Caco-2 (cell line): ENCODE results near the gene BBOX1. TPM values are rescaled to one million over a fixed set of nuclear protein-coding genes. Genes with fewer than 3 reads are reported as not detected.

Experiments used
- BruUV-seq: library from RNA; stranded (reverse); fragments of 400-500 nt; replicated peaks from 2 replicates; lab custom pipeline; 2021; lab: Mats Ljungman, UMichigan
- CTCF ChIA-PET: fragments of 300-600 bp; sonication (Branson Sonifier 250); formaldehyde crosslinking; loops from one replicate; lab custom pipeline; 2022; ENCODE audit warnings: antibody characterized with exemption; lab: Charles Lee
- POLR2A ChIA-PET: fragments of 300-600 bp; sonication (Branson Sonifier 250); formaldehyde crosslinking; loops from one replicate; lab custom pipeline; 2022; ENCODE audit warnings: antibody characterized with exemption; lab: Charles Lee
- DNase-seq, 2 experiments: peaks; one replicate each; pipeline versions ENCODE4 v3.0.0 to v3.0.0-alpha.2; 2020 to 2022
- H3K27me3 ChIP-seq: replicated peaks from 2 replicates; pipeline ENCODE4 v1.6.0; 2011; ENCODE audit warnings: low read length; ENCODE audit not compliant: control insufficient read depth, insufficient read depth
- H3K36me3 ChIP-seq: 2 replicates; pipeline ENCODE4 v1.5.1; 2011; ENCODE audit warnings: low read length; ENCODE audit not compliant: control insufficient read depth, insufficient read depth
- H3K4me1 ChIP-seq: fragments of 250-450 bp; sonication (Bioruptor Pico); 2 replicates; pipeline ENCODE4 v1.5.1; 2020; ENCODE audit warnings: mild to moderate bottlenecking
- H3K4me3 ChIP-seq: 2 replicates; pipeline ENCODE4 v1.5.1; 2011; ENCODE audit warnings: low read depth, mild to moderate bottlenecking, control low read depth, low read length
- H3K9me3 ChIP-seq: fragments of 250-450 bp; sonication (Bioruptor Pico); 2 replicates; pipeline ENCODE4 v1.5.1; 2020; ENCODE audit warnings: mild to moderate bottlenecking, moderate library complexity
- H3K27ac Mint-ChIP-seq: one replicate; pipeline ENCODE4 v1.8.0; 2022; ENCODE audit warnings: mixed read lengths; ENCODE audit not compliant: unreplicated experiment
- H3K27me3 Mint-ChIP-seq: one replicate; pipeline ENCODE4 v1.8.0; 2022; ENCODE audit warnings: mixed read lengths; ENCODE audit not compliant: insufficient read depth, unreplicated experiment
- H3K36me3 Mint-ChIP-seq: one replicate; pipeline ENCODE4 v1.8.0; 2022; ENCODE audit warnings: mild to moderate bottlenecking, mixed read lengths; ENCODE audit not compliant: insufficient read depth, unreplicated experiment
- H3K4me1 Mint-ChIP-seq: one replicate; pipeline ENCODE4 v1.8.0; 2022; ENCODE audit warnings: low read depth, mixed read lengths; ENCODE audit not compliant: unreplicated experiment
- H3K4me3 Mint-ChIP-seq: one replicate; pipeline ENCODE4 v1.8.0; 2022; ENCODE audit warnings: mild to moderate bottlenecking, moderate library complexity, mixed read lengths; ENCODE audit not compliant: unreplicated experiment
- H3K9me3 Mint-ChIP-seq: one replicate; pipeline ENCODE4 v1.8.0; 2022; ENCODE audit warnings: mixed read lengths; ENCODE audit not compliant: unreplicated experiment
- intact Hi-C: fragments of 100-400 bp; cut with micrococcal nuclease; formaldehyde crosslinking; loops from one replicate; pipeline ENCODE4 v1.10.0; 2022; ENCODE audit not compliant: unreplicated experiment
- total RNA-seq: library from RNA; stranded (reverse); gene quantifications from 2 replicates; pipeline ENCODE4 v1.2.3, GENCODE V29; 2022
- TF ChIP-seq, protein P1 (sequence below), 2 experiments: fragments of 200-600 bp in 1 of 2; IDR thresholded peaks; 1 replicate in 1 of 2; 2 replicates in 1 of 2; pipeline versions ENCODE4 v1.5.1 to v1.8.0; 2011 to 2022; ENCODE audit warnings: antibody characterized with exemption in 1 of 2, control low read depth in 1 of 2, inconsistent platforms in 1 of 2, low read depth in 1 of 2, low read length in 1 of 2, mild to moderate bottlenecking in 1 of 2, moderate library complexity in 1 of 2; ENCODE audit not compliant: insufficient read depth in 1 of 2, severe bottlenecking in 1 of 2, unreplicated experiment in 1 of 2

BBOX1 gene
- total RNA-seq, 1 experiment from 2014 or later, result not detected

DNA sequence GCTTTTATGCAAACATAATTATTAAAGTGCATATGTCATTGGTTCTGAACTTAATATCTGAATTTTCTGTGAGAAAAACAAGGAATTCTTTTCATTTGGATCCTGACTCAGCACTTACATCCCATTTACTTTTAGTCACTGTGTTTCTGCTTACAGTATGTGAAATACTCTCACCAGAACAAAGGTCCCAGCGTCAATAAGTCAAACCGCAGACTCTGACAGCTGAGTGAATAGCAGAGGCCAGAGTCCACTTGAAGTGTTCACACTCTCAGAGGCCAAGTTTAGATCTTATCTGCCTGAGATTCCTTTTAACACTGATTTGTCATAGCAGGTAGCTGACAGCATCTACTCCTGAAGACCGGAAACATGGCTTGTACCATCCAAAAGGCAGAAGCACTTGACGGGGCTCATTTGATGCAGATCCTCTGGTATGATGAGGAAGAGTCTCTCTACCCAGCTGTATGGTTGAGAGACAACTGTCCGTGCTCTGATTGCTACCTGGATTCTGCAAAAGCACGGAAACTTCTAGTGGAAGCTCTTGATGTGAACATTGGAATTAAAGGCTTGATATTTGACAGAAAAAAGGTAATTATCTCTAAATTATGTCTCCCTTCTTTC lies 14.6 kb downstream of the BBOX1 start:
- Mint-ChIP-seq H3K4me3 (no peak overlapping the region), H3K27me3 (no peaks in the 10 kb centered on the region), H3K4me1 (peaks cover 6% of the 10 kb centered on the region), H3K27ac (no peak overlapping the region), H3K9me3 (no peaks in the 10 kb centered on the region), H3K36me3 (no peaks in the 10 kb centered on the region)
- CTCF ChIA-PET, result interaction anchor here (0.7 kb wide), 1 partner anchor 430 kb away, joined by 3 read pairs; no protein-coding TSS in a partner anchor
- DNase-seq, result peak; percentile 60 to 68
- peaks cover 4% of the 10 kb centered on the region; the same call in 1 of the 2 replicates for H3K4me1 ChIP-seq
- intact Hi-C loops, result no loop called here
- BruUV-seq, result no TSS peak
- no peak overlapping the region for H3K4me3 ChIP-seq
- H3K9me3 ChIP-seq, result no peaks in the 10 kb centered on the region
- H3K36me3 ChIP-seq, result no peaks in the 10 kb centered on the region
- H3K27me3 ChIP-seq, result no peaks in the 10 kb centered on the region
- TF ChIP-seq, protein P1, sequence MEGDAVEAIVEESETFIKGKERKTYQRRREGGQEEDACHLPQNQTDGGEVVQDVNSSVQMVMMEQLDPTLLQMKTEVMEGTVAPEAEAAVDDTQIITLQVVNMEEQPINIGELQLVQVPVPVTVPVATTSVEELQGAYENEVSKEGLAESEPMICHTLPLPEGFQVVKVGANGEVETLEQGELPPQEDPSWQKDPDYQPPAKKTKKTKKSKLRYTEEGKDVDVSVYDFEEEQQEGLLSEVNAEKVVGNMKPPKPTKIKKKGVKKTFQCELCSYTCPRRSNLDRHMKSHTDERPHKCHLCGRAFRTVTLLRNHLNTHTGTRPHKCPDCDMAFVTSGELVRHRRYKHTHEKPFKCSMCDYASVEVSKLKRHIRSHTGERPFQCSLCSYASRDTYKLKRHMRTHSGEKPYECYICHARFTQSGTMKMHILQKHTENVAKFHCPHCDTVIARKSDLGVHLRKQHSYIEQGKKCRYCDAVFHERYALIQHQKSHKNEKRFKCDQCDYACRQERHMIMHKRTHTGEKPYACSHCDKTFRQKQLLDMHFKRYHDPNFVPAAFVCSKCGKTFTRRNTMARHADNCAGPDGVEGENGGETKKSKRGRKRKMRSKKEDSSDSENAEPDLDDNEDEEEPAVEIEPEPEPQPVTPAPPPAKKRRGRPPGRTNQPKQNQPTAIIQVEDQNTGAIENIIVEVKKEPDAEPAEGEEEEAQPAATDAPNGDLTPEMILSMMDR (IDR thresholded peaks at IDR 0.05; ENCODE audit: insufficient read depth in 1 of 2, low read depth in 1 of 2, low read length in 1 of 2, severe bottlenecking in 1 of 2, unreplicated experiment in 1 of 2), result no peak
- POLR2A ChIA-PET, result no interaction called here

DNA sequence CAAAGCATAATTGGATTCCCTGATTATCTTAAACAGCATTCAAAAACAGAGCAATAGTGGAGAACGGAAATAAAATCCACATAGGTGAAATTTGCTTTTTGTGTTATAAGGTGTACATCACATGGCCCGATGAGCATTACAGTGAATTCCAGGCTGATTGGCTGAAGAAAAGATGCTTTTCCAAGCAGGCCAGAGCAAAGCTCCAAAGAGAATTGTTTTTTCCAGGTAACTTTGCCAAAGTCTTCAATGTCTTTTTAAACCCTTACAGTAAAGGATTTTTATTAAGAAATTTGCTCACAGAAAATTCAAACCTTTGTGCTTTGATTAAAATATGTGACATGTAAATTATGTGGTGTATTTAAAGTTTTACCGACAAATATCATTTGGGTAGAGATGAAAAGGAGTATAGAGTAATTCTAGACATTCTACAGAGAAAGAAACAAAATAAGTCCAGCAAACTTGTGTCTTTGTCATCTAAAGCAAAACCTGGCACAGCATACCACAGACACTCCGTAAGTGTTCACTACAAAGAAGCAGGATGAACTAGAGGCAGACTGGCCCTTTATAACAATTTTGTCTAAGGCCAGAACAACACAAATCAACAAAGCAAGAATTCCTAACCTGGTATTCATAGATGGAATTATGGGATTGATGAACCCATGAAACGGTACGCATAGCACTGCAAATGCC lies 16.6 kb downstream of the BBOX1 start:
- Histone ChIP-seq H3K4me1 (peaks cover 4% of the 10 kb centered on the region; the same call in 1 of the 2 replicates), H3K4me3 (no peak overlapping the region), H3K36me3 (no peaks in the 10 kb centered on the region), H3K27me3 (no peaks in the 10 kb centered on the region), H3K9me3 (no peaks in the 10 kb centered on the region)
- ChIA-PET CTCF (no interaction called here), POLR2A (no interaction called here)
- TF ChIP-seq, protein P1 (IDR thresholded peaks at IDR 0.05; ENCODE audit: insufficient read depth in 1 of 2, low read depth in 1 of 2, low read length in 1 of 2, severe bottlenecking in 1 of 2, unreplicated experiment in 1 of 2), result no peak
- no peaks in the 10 kb centered on the region for H3K9me3 Mint-ChIP-seq
- peaks cover 6% of the 10 kb centered on the region for H3K4me1 Mint-ChIP-seq
- intact Hi-C loops, result no loop called here
- no peaks in the 10 kb centered on the region for H3K36me3 Mint-ChIP-seq
- H3K27ac Mint-ChIP-seq, result no peak overlapping the region
- BruUV-seq, result no TSS peak
- no peak overlapping the region for H3K4me3 Mint-ChIP-seq
- DNase-seq, result no peak
- H3K27me3 Mint-ChIP-seq, result peaks cover 3% of the 10 kb centered on the region

DNA sequence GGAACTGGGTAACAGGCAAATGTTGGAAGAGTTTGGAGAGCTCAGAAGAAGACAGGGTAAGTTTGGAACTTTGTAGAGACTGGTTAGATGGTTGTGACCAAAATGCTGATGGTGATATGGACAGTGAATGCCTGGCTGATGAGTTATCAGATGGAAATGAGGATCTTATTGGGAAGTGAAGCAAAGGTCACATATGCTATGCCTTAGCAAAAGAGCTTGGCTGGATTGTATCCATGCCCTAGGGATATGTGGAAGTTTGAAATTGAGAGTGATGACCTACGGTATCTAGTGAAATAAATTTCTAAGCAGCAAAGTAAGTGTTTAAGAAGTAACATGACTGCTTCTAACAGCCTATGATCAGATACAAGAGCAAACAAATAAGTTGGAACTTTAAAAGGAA lies 17.8 kb downstream of the BBOX1 start:
- ChIA-PET POLR2A (no interaction called here), CTCF (no interaction called here)
- DNase-seq, result no peak
- no peaks in the 10 kb centered on the region for H3K36me3 ChIP-seq
- H3K4me1 ChIP-seq, result peaks cover 4% of the 10 kb centered on the region; the same call in 1 of the 2 replicates
- no TSS peak for BruUV-seq
- H3K27ac Mint-ChIP-seq, result no peak overlapping the region
- no peaks in the 10 kb centered on the region for H3K36me3 Mint-ChIP-seq
- H3K4me3 ChIP-seq, result no peak overlapping the region
- H3K4me3 Mint-ChIP-seq, result no peak overlapping the region
- H3K27me3 Mint-ChIP-seq, result peaks cover 3% of the 10 kb centered on the region
- no peaks in the 10 kb centered on the region for H3K27me3 ChIP-seq
- H3K9me3 Mint-ChIP-seq, result no peaks in the 10 kb centered on the region
- no peaks in the 10 kb centered on the region for H3K9me3 ChIP-seq
- intact Hi-C loops, result no loop called here
- TF ChIP-seq, protein P1 (IDR thresholded peaks at IDR 0.05; ENCODE audit: insufficient read depth in 1 of 2, low read depth in 1 of 2, low read length in 1 of 2, severe bottlenecking in 1 of 2, unreplicated experiment in 1 of 2), result no peak
- H3K4me1 Mint-ChIP-seq, result peaks cover 6% of the 10 kb centered on the region
